AG09309 (cell line): ENCODE data around the gene BTBD9.

Experiments used
- DNase-seq: peaks from one replicate; pipeline ENCODE4 v3.0.0-alpha.2; 2010; ENCODE audit warnings: low read depth
- H3K4me3 ChIP-seq: 2 replicates; pipeline ENCODE4 v1.5.1; 2011; ENCODE audit warnings: mild to moderate bottlenecking, low read depth, low read length, moderate library complexity; ENCODE audit not compliant: control insufficient read depth
- TF ChIP-seq, protein P1 (sequence below): IDR thresholded peaks from 2 replicates; pipeline ENCODE4 v1.5.1; 2011; ENCODE audit warnings: mild to moderate bottlenecking, low read depth, low read length, inconsistent platforms; ENCODE audit not compliant: insufficient read depth, control insufficient read depth; ENCODE audit errors: missing control alignments

The BTBD9 gene

DNA sequence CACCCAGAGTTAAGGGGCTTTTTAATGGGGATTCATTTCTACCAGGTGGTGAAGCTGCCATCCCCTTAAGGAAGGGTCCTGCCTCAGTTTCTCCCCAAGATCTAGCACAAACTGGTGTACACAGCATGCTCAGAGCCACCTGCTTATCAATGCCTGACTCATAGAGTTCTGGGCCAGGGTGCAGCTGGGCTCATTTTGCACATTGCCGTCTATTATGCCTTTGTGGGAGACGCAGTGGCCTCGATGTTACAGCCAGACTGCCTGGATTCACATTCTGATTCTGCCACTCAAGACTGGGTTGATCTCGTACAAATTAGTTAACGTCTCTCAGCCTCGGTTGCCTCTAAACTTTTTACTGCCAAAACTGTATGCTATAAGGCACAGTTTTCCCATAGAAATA is 454.5 kb downstream of the BTBD9 start:
- TF ChIP-seq, protein P1, sequence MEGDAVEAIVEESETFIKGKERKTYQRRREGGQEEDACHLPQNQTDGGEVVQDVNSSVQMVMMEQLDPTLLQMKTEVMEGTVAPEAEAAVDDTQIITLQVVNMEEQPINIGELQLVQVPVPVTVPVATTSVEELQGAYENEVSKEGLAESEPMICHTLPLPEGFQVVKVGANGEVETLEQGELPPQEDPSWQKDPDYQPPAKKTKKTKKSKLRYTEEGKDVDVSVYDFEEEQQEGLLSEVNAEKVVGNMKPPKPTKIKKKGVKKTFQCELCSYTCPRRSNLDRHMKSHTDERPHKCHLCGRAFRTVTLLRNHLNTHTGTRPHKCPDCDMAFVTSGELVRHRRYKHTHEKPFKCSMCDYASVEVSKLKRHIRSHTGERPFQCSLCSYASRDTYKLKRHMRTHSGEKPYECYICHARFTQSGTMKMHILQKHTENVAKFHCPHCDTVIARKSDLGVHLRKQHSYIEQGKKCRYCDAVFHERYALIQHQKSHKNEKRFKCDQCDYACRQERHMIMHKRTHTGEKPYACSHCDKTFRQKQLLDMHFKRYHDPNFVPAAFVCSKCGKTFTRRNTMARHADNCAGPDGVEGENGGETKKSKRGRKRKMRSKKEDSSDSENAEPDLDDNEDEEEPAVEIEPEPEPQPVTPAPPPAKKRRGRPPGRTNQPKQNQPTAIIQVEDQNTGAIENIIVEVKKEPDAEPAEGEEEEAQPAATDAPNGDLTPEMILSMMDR: no peak
- DNase-seq: no peak
- H3K4me3 ChIP-seq: no peak overlapping the region

DNA sequence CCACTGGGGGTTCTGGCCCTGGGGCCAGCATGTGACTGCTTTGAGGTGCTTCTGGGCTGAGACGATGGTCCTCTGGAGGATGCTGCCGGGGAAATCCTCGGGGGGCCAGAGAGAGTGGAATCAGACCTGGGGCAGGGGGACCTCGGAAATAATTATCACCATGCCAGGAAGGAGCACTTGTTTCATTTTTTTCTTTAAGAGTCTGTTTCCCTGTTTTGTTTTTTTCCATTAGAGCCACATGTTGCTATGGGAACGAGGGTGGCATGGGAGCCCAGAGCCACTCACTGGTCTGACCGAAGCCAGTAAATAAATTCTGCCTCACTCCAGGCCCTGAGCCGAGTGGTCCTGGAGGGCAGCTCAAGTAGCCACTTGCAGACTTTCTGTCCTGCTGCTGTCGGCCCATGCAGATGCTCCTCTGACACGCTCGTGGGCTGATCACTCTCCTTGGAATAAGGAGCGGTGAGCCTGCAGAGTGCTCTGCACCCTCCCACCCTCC is 455.1 kb downstream of the BTBD9 start:
- H3K4me3 ChIP-seq: no peak overlapping the region
- TF ChIP-seq, protein P1: no peak
- no peak for DNase-seq

DNA sequence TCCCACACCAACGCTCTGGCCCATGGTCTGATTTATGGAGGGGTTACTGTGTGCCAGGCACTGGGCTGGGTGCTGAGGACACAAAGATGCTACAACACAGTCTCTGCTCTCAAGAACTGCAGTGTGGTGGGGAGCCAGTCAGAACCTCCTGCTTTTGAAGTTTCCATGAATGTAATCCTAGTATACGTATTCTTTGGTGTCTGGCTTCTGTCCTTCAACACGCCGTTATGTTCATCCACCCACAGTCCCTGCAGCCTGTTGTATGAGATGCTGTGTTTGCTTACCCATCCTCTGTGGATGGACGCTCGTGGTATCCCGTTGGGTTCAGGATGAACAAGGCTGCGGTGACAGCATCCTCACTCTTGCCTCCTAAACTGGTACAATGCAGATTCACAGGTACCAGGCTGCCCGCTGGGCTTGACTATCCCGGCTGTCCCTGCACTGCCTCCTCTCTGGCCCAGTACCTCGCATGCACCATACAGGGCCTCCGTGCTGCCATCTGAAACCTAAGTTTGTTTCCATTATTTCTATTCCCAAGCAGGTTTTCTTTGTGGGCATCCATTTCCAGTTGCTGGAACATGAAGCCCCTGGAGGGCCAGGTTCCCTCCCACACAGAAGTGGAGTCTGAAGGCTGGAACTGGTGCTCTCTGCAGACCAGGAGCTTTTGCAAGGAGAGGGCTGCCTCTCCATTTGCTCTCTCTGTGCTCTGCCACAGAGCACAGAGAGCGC is 455.7 kb downstream of the BTBD9 start:
- TF ChIP-seq, protein P1: no peak
- DNase-seq: no peak
- H3K4me3 ChIP-seq: no peak overlapping the region

DNA sequence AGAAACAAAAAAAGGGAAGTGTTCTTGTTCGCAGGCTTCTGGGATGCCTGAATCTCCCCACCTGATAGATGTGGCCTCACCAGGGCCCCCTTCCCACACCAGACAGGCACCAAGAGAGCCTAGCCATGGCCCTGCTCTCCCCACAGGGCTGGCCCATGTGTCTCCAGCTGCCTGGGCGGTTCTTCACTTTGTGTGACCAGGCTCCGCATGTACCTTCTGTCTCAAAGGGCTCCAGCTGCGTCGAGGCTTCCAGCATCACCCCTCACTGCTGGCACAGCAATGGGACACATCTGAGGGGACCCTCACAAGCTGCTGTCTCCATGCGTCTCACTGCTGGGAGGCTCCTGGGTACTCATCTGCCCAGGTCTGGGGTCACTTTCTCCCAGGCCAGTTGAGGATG is 457.3 kb downstream of the BTBD9 start:
- DNase-seq: no peak
- TF ChIP-seq, protein P1: no peak

DNA sequence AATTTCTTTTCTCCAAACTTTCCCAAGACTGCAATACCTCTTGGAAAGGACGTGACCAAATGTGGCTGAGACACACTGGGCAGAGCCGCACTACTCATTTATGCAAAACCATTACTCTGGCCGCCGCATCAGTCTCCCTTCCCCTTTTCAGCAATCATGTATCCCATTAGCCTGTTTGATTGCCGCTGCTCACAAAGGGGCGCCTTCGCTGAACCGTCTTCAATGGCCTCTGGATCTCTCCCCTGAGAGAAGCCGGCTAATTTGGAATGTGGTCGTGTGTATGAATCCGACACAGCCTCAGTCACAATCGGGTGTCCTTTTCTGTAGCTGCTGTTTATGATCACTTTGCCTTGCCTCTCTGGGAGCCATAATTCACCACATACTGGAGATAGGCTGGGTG is 459.1 kb downstream of the BTBD9 start:
- no peak for DNase-seq
- no peak overlapping the region for H3K4me3 ChIP-seq
- TF ChIP-seq, protein P1: no peak

More for the DNA sequence above, 457.3 kb downstream of the BTBD9 start:
- no peak overlapping the region for H3K4me3 ChIP-seq

DNA sequence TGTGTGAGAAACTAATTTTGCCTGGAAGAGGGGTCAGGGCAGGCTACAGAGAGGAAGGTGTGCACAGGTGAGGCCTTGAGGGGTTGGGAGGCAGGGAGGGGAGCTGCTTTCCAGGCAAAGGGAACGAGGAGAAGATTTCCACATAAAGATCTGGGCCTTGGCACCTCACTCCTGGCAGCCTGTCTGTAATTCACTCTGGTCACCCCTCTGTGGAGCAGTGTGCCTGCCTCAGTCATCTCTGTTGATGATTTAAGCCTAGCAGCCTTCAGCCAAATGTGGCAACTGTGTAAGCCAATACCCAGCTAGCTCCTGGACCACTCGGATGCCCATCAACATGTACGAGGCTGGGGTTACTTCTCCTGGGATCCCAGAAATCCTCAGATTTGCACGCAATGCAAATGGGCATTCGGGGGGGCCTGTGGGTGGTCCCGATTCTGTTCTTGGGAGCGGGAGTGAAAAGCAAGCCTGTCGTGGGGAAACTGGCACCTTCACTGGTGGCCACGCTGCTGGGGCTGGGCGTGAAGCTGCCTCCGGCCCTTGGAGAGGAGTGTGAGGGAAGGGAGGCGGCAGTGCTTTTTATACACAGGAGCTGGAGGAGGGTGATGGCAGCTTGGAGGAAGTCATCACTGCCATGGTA is 459.8 kb downstream of the BTBD9 start:
- TF ChIP-seq, protein P1: no peak
- no peak for DNase-seq
- H3K4me3 ChIP-seq: no peak overlapping the region

DNA sequence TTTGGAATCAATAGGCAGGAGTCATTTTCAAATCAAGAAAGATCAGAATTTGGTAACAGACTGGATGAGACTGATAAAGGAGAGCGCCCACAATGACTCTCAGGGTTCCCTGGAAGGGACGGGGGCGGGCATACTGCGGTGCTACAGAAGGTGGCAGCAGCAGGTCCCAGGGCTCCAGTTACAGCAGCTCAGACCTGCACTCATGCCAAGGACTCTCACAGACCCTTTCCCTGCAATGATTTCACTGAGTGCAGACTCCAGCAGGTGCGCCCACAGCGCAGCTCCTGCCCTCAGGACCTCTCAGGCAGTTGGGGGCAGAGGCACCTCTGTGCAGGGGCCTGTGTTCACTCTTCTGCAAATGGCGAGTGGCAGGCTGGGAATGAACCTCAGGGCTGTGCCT is 460.4 kb downstream of the BTBD9 start:
- no peak for DNase-seq
- H3K4me3 ChIP-seq: no peak overlapping the region
- TF ChIP-seq, protein P1: no peak
